HEK293T (cell line): Measurements from ENCODE around the gene P3R3URF.

Source experiments
- CTCF ChIA-PET: fragments of 350-600 bp; formaldehyde crosslinking; extraction: SDS; loops from one replicate; lab custom pipeline; 2021; ENCODE audit warnings: antibody characterized with exemption, inconsistent platforms; lab: Yijun Ruan, JAX
- POLR2A ChIA-PET: fragments of 350-600 bp; formaldehyde crosslinking; extraction: SDS; loops from one replicate; lab custom pipeline; 2020; ENCODE audit warnings: antibody characterized with exemption, inconsistent platforms; lab: Yijun Ruan, JAX
- DNase-seq: peaks from one replicate; pipeline ENCODE4 v3.0.0; 2012; ENCODE audit warnings: mixed read lengths; ENCODE audit errors: extremely low spot score
- ARNT ChIP-seq: fragments of 450-650 bp; IDR thresholded peaks from 2 replicates; pipeline ENCODE4 v1.6.1; 2017; ENCODE audit warnings: mild to moderate bottlenecking
- BHLHE40 ChIP-seq: fragments of 450-650 bp; IDR thresholded peaks from 2 replicates; pipeline ENCODE4 v1.6.1; 2016; ENCODE audit warnings: mild to moderate bottlenecking, moderate library complexity, borderline replicate concordance
- CTBP1 ChIP-seq: fragments of 450-650 bp; IDR thresholded peaks from 2 replicates; pipeline ENCODE4 v1.6.1; 2016; ENCODE audit warnings: borderline replicate concordance
- ELF4 ChIP-seq: fragments of 450-650 bp; IDR thresholded peaks from 2 replicates; pipeline ENCODE4 v1.6.1; 2017; ENCODE audit warnings: antibody characterized with exemption
- FOXA1 ChIP-seq: fragments of 450-650 bp; IDR thresholded peaks from 2 replicates; pipeline ENCODE4 v1.6.1; 2016; ENCODE audit warnings: mild to moderate bottlenecking
- FOXK2 ChIP-seq: fragments of 450-650 bp; IDR thresholded peaks from 2 replicates; pipeline ENCODE4 v1.6.1; 2016; ENCODE audit warnings: mild to moderate bottlenecking
- FOXM1 ChIP-seq: fragments of 450-650 bp; IDR thresholded peaks from 2 replicates; pipeline ENCODE4 v1.6.1; 2017; ENCODE audit warnings: mild to moderate bottlenecking, borderline replicate concordance
- HDGF ChIP-seq: fragments of 450-650 bp; IDR thresholded peaks from 2 replicates; pipeline ENCODE4 v1.6.1; 2017; ENCODE audit warnings: antibody characterized with exemption, borderline replicate concordance
- L3MBTL2 ChIP-seq: fragments of 450-650 bp; conservative IDR thresholded peaks from 2 replicates; pipeline ENCODE4 v1.6.1; 2016; ENCODE audit warnings: mild to moderate bottlenecking
- LEF1 ChIP-seq: fragments of 450-650 bp; IDR thresholded peaks from 2 replicates; pipeline ENCODE4 v1.6.1; 2017; ENCODE audit warnings: mild to moderate bottlenecking, borderline replicate concordance
- NFRKB ChIP-seq: fragments of 450-650 bp; IDR thresholded peaks from 2 replicates; pipeline ENCODE4 v1.6.1; 2016; ENCODE audit warnings: mild to moderate bottlenecking, moderate library complexity
- SP1 ChIP-seq: fragments of 450-650 bp; IDR thresholded peaks from 2 replicates; pipeline ENCODE4 v1.6.1; 2017
- SUZ12 ChIP-seq: fragments of 450-650 bp; IDR thresholded peaks from 2 replicates; pipeline ENCODE4 v1.6.1; 2016; ENCODE audit warnings: mild to moderate bottlenecking
- TARDBP ChIP-seq: fragments of 450-650 bp; IDR thresholded peaks from 2 replicates; pipeline ENCODE4 v1.6.1; 2016
- ZNF384 ChIP-seq: fragments of 450-650 bp; IDR thresholded peaks from 2 replicates; pipeline ENCODE4 v1.6.1; 2016
- TF ChIP-seq, protein P1 (sequence below): fragments of 450-650 bp; IDR thresholded peaks from 2 replicates; pipeline ENCODE4 v1.6.1; 2016

P3R3URF gene

GRCh38 chr1:46171351-46171750 lies 4.9 kb downstream of the P3R3URF start:
- DNase-seq, result no peak
- TF ChIP-seq FOXA1, result no peak
- no peak for TF ChIP-seq CTBP1
- no peak for TF ChIP-seq L3MBTL2
- TF ChIP-seq TARDBP, result no peak
- TF ChIP-seq ZNF384, result no peak
- TF ChIP-seq LEF1, result no peak
- TF ChIP-seq ELF4, result no peak
- no peak for TF ChIP-seq ARNT
- TF ChIP-seq NFRKB, result no peak
- no peak for TF ChIP-seq BHLHE40
- no peak for TF ChIP-seq HDGF
- TF ChIP-seq SP1, result no peak
- TF ChIP-seq FOXK2, result no peak
- TF ChIP-seq FOXM1, result no peak
- TF ChIP-seq, protein P1, sequence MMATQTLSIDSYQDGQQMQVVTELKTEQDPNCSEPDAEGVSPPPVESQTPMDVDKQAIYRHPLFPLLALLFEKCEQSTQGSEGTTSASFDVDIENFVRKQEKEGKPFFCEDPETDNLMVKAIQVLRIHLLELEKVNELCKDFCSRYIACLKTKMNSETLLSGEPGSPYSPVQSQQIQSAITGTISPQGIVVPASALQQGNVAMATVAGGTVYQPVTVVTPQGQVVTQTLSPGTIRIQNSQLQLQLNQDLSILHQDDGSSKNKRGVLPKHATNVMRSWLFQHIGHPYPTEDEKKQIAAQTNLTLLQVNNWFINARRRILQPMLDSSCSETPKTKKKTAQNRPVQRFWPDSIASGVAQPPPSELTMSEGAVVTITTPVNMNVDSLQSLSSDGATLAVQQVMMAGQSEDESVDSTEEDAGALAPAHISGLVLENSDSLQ, result no peak
- TF ChIP-seq SUZ12, result no peak
- ChIA-PET CTCF (no interaction called here), POLR2A (interaction anchor here (0.9 to 1.5 kb wide), 2 partner anchors 40 to 76 kb away, joined by 3 to 4 read pairs; partner anchors contain the start of gene RAD54L)

GRCh38 chr1:46169811-46170454 lies 6.4 kb downstream of the P3R3URF start:
- no peak for DNase-seq
- CTCF ChIA-PET, result no interaction called here
- TF ChIP-seq, protein P1, result no peak
- TF ChIP-seq ELF4 (no peak), TARDBP (no peak), ARNT (no peak), NFRKB (no peak), FOXK2 (no peak), LEF1 (no peak), ZNF384 (no peak), HDGF (no peak), SP1 (no peak), BHLHE40 (no peak), SUZ12 (no peak), FOXA1 (no peak), CTBP1 (no peak), L3MBTL2 (no peak; the same call in 1 of the 2 replicates), FOXM1 (no peak)
- POLR2A ChIA-PET, result interaction anchor here (1.0 kb wide), 1 partner anchor 13 kb away, joined by 3 read pairs; no protein-coding TSS in a partner anchor

- no peak for DNase-seq
- TF ChIP-seq SUZ12 (no peak), FOXK2 (no peak), HDGF (no peak), BHLHE40 (no peak), NFRKB (no peak), TARDBP (no peak), ARNT (no peak), ZNF384 (no peak), FOXA1 (no peak), LEF1 (no peak)
- TF ChIP-seq, protein P1, result no peak
- POLR2A ChIA-PET, result no interaction called here
- CTCF ChIA-PET, result interaction anchor here (0.7 kb wide), 1 partner anchor 258 kb away, joined by 3 read pairs; no protein-coding TSS in a partner anchor
Observed at GRCh38 chr1:46168477-46168876, 7.8 kb downstream of the P3R3URF start.

DNA sequence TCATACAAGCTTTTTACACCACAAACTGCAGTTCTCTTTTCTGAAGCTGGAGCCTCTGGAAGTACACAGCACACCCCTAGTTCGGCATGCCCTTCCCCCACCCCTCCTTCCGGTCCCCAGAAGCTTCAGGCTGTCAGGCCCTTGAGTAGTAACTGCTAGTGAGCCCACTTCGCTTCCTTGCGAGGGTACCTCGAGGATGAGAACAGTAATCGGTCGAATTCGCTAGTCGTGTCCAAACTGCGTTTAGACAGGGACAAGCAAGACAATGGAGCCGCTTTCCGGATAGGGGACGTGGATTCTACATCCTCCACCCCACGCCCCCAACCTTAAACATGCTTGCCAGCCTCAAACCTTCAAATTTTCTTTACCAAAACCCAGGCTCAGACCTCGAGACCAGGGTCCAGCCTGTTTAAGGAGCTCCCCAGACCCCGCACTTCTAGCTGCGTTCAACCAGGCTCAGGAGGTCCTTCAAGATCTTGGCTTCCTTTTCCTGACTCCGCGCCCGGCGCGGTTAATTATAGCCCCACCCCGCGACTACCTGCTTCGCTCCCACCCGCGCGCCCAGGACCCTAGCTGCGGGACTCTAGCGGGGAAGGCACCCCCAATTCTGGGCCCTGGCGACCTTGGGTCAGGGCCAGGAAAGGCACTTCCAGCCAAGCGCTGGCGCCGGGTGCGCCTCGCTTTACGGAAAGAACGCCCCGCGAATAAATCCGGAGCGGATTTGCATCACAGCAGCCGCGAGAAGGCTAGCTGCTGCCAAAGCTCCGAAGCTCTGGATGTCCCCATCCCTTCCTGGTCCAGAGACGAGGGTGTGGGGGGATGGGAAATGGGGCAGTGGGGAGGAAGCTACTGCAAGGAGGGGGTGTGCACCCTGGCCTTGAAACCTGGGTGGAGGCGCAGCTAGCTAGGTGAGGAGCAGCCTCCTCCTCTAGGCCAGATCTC lies 9.5 kb downstream of the P3R3URF start:
- no peak for DNase-seq
- ChIA-PET POLR2A (no interaction called here), CTCF (interaction anchor here (0.6 kb wide), 1 partner anchor 12 kb away, joined by 5 read pairs; no protein-coding TSS in a partner anchor)
- TF ChIP-seq, protein P1, result no peak
- TF ChIP-seq HDGF, result no peak
- TF ChIP-seq NFRKB, result no peak
- TF ChIP-seq CTBP1, result no peak
- no peak for TF ChIP-seq L3MBTL2
- TF ChIP-seq ZNF384, result no peak
- TF ChIP-seq SP1, result no peak
- TF ChIP-seq TARDBP, result no peak
- TF ChIP-seq FOXA1, result no peak
- no peak for TF ChIP-seq BHLHE40
- no peak for TF ChIP-seq LEF1
- no peak for TF ChIP-seq SUZ12
- no peak for TF ChIP-seq FOXK2
- TF ChIP-seq ELF4, result no peak
- TF ChIP-seq FOXM1, result no peak
- TF ChIP-seq ARNT, result no peak
